ENCODE data around the gene TTC39A.

Gene TTC39A

DNA sequence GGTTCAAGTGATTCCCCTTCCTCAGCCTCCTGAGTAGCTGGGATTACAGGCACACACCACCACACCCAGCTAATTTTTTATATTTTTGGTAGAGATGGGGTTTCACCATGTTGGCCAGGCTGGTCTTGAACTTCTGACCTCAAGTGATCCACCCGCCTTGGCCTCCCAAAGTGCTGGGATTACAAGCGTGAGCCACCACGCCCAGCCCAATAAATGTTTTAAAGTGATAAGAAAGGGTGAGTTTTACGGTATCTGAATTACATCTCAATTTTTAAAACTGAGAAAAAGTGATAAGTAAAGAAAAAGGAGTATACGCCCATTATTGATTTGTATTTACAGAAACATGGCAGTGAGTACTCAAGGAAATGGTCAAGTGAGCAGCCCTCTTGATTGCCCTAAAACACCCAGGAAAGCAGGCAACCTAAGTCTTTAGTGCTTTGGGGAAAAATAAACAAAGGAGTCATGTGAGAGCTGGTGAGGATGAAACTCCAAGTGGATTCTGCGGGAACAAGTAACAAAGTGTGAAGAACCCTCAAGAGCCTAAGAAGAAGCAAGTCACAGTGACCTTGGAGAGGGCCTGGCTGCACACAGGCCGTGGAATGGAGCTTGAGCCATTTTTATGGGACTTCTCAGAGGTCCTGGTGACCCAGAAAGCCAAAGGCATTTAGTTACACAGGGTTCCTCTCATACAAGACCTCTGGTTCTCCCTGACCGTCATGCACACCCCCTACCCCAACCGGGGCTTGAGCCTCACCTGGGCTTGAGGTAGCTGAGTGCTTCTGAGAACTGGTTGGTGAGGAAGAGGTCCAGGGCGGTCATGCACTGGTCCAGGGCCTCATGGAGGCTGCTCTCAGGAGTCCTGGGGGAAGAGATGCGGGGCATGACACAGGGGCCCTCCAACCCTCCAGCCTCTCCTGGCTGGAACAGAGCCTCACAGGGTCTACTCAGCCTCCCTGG lies 9.1 kb downstream of the TTC39A start:
- in situ Hi-C loops (cut with MboI; ENCODE audit: low pct_unique_long_range_greater_than_20kb, low sequenced_read_pairs) = no loop called here
- DNase-seq = no peak

DNA sequence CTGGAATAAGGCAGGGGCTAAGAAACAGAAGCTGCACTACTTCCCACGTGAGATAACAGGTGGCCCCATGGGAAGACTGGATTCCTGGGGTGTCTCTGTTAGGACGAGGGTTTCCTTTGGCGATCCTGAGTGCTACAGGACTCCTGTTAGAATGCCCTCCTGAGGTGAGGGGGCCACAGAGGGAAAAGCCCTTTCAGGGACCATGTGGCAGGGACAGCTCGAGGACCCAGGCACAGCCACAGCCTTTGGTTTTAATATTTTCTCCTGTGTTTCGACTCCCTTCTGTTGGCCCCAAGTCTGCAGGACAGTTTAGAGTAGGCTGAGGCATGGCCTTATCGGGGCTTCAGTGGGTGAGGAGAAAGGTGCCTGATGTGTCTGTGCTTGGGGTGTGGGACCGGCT lies 12.6 kb downstream of the TTC39A start:
- DNase-seq = no peak
- in situ Hi-C loops (cut with MboI; ENCODE audit: low pct_unique_long_range_greater_than_20kb, low sequenced_read_pairs) = no loop called here

DNA sequence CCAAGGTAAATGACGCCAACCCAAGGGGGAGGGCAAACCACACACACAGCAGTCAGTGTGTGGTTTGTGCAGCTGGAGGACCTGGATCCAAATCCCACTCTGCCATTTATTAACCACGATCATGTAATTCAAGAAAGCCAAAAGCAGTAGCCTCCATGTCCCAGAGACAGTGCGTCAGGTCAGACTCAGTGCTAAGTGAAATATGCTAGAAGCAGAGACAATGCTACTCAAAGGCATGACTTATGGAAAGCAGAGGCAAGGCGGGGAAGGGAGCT lies 13.6 kb downstream of the TTC39A start:
- DNase-seq = no peak
- in situ Hi-C loops (cut with MboI; ENCODE audit: low pct_unique_long_range_greater_than_20kb, low sequenced_read_pairs) = no loop called here

- in situ Hi-C loops (cut with MboI; ENCODE audit: low pct_unique_long_range_greater_than_20kb, low sequenced_read_pairs) = no loop called here
- no peak for DNase-seq
Measured at GRCh38 chr1:51316113-51316845, 14.1 kb downstream of the TTC39A start.

- in situ Hi-C loops (cut with MboI; ENCODE audit: low pct_unique_long_range_greater_than_20kb, low sequenced_read_pairs) = no loop called here
- DNase-seq = no peak
Measured at GRCh38 chr1:51314974-51315373, 15.4 kb downstream of the TTC39A start.

GRCh38 chr1:51313961-51314777 lies 16.2 kb downstream of the TTC39A start:
- in situ Hi-C loops (cut with MboI; ENCODE audit: low pct_unique_long_range_greater_than_20kb, low sequenced_read_pairs) = no loop called here
- DNase-seq = no peak

DNA sequence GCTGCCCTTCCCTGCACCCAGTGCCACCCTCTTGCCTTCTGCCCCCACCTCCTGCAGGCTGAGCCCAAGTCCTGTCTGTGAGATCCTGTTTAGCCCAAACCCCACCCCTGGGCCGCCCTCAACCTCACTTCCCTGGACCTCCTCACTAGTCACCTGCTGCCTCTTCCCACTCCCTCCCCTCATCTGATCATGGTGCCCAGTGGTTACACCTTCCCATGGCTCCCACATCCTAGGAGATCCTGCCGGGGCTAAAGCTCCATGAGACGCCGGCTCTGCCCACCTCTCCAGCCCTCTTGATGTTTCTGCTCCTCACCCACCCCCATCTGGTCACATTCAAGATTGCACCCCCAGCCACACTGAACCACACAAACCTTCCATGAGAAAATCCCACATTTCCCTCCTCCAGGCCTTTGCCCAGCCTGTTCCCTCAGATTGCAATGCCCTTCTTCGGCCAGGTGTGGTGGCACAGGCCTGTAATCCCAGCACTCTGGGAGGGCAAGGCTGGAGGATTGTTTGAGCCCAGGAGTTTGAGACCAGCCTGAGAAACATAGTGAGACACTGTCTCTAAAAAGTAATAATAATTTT lies 17.0 kb downstream of the TTC39A start:
- no peak for DNase-seq
- in situ Hi-C loops (cut with MboI; ENCODE audit: low pct_unique_long_range_greater_than_20kb, low sequenced_read_pairs) = no loop called here

DNA sequence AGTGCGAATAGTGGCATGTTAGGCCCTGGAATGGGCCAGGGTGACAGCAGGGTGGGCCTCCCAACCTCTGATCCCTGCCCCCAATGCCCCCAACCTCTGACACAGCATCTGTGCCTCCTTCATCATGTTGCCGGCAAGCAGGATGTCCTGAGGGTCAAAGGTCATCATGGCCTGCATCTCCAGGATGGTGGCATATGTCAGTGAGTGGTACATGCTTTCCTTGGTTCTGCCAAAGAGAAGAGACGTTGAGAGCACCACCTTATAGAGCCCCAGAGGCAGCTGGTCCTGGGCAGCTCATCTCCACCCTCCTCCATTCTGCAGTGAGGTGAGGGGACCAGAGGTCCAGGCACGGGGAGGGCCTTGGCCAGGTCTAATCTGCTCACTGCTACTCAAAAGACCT lies 17.6 kb downstream of the TTC39A start:
- in situ Hi-C loops (cut with MboI; ENCODE audit: low pct_unique_long_range_greater_than_20kb, low sequenced_read_pairs) = no loop called here
- no peak for DNase-seq

- in situ Hi-C loops (cut with MboI; ENCODE audit: low pct_unique_long_range_greater_than_20kb, low sequenced_read_pairs) = no loop called here
- DNase-seq = no peak
Measured at GRCh38 chr1:51311826-51312225, 18.5 kb downstream of the TTC39A start.

GRCh38 chr1:51310871-51311613 lies 19.3 kb downstream of the TTC39A start:
- in situ Hi-C loops (cut with MboI; ENCODE audit: low pct_unique_long_range_greater_than_20kb, low sequenced_read_pairs) = no loop called here
- no peak for DNase-seq

- in situ Hi-C loops (cut with MboI; ENCODE audit: low pct_unique_long_range_greater_than_20kb, low sequenced_read_pairs) = no loop called here
- no peak for DNase-seq
Measured at GRCh38 chr1:51309291-51309690, 21.1 kb downstream of the TTC39A start.

- DNase-seq = no peak
- in situ Hi-C loops (cut with MboI; ENCODE audit: low pct_unique_long_range_greater_than_20kb, low sequenced_read_pairs) = no loop called here
Measured at GRCh38 chr1:51308636-51309035, 21.7 kb downstream of the TTC39A start.

GRCh38 chr1:51306950-51307349 lies 23.4 kb downstream of the TTC39A start:
- DNase-seq = no peak
- in situ Hi-C loops (cut with MboI; ENCODE audit: low pct_unique_long_range_greater_than_20kb, low sequenced_read_pairs) = no loop called here

- in situ Hi-C loops (cut with MboI; ENCODE audit: low pct_unique_long_range_greater_than_20kb, low sequenced_read_pairs) = no loop called here
- DNase-seq = no peak
Measured at GRCh38 chr1:51305371-51305823, 25.0 kb downstream of the TTC39A start.

DNA sequence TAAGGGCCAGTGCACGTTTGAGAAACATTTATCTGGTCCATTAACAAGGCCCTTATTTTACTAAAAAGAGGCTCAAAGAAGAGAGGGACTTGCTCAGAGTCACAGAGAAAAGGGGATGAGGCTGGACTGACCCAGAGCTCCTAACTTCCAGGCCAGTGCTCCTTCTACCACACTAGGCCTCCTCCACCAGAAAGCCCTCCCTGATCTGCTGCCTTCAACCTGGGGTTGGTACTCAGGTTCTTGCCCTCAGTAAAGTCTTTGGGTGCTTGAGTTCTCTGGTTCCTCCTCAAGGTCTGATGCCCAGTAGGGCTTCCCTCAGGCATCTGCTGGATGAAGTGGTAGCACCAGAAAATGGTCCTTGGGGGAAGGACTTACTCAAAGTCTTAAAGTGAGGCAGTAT lies 26.0 kb downstream of the TTC39A start:
- no peak for DNase-seq
- in situ Hi-C loops (cut with MboI; ENCODE audit: low pct_unique_long_range_greater_than_20kb, low sequenced_read_pairs) = no loop called here

GRCh38 chr1:51303751-51304251 lies 26.6 kb downstream of the TTC39A start:
- DNase-seq = peak; percentile 59
- in situ Hi-C loops (cut with MboI; ENCODE audit: low pct_unique_long_range_greater_than_20kb, low sequenced_read_pairs) = no loop called here

DNA sequence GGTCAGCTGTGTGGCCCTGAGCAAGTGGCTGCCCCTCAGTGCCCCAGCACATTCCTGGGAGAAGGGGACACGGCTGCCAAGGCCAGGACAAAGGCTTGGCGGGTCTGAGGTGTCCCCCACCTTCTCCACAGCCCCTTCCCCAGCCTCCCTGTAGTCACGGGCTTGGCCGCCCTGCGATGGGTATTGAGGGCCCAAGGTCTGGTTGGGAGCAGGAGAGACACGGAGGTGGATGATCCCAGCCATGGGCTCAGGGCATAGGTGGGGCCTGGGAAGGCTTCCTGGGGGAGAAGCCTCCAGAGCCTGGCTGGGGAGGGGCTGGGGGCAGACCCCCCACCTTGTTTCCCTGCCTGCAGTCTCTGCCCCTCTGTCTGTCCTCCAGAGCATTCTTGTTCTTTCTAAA lies 27.0 kb downstream of the TTC39A start:
- in situ Hi-C loops (cut with MboI; ENCODE audit: low pct_unique_long_range_greater_than_20kb, low sequenced_read_pairs) = no loop called here

DNA sequence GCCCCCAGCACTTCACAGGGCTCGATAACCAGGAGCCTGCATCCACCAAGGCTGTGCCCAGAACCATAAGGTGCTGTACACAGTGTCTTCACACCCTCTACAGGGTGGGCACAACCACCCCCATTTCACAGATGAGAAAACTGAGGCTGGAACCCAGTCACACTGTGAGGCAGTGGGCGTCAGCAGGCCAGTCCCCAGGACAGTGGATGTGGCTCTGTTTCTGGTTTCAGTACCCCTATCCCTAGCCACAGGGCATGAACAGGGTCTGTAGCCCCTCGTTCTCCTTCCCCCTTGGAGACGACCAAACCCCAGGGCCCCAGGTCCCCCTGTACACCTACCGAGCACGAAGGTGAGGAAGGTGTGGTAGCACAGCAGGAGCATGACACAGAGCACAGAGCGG lies 27.6 kb downstream of the TTC39A start:
- in situ Hi-C loops (cut with MboI; ENCODE audit: low pct_unique_long_range_greater_than_20kb, low sequenced_read_pairs) = no loop called here
- DNase-seq = no peak

More for the DNA sequence above, 27.0 kb downstream of the TTC39A start:
- DNase-seq = no peak

- in situ Hi-C loops (cut with MboI; ENCODE audit: low pct_unique_long_range_greater_than_20kb, low sequenced_read_pairs) = no loop called here
- no peak for DNase-seq
Measured at GRCh38 chr1:51302270-51302669, 28.1 kb downstream of the TTC39A start.

Measured in KBM-7 (cell line).